HCT116 (cell line): Measurements from ENCODE around the gene GTF3C5.

Experiments
- CTCF ChIP-seq, 3 experiments: fragments of 200-600 bp in 1 of 3; sonication (generic) in 1 of 3; IDR thresholded peaks in 2 of 3; conservative IDR thresholded peaks in 1 of 3; 2 replicates each; pipeline ENCODE4 v1.5.1; 2012 to 2017; ENCODE audit warnings: low read depth in 2 of 3, low read length in 2 of 3, antibody characterized with exemption in 1 of 3, borderline replicate concordance in 1 of 3, control low read depth in 1 of 3, mild to moderate bottlenecking in 1 of 3, mixed read lengths in 1 of 3, mixed run types in 1 of 3, moderate library complexity in 1 of 3; ENCODE audit not compliant: insufficient read depth in 1 of 3
- EZH2 ChIP-seq: fragments of 200-600 bp; sonication (generic); IDR thresholded peaks from 2 replicates; pipeline ENCODE4 v1.6.1; 2017; ENCODE audit warnings: antibody characterized with exemption, mixed run types
- POLR2A ChIP-seq: IDR thresholded peaks from 2 replicates; pipeline ENCODE4 v1.7.0; 2011; ENCODE audit warnings: borderline replicate concordance; ENCODE audit not compliant: insufficient read depth, insufficient read length; ENCODE audit errors: extremely low read depth
- REST ChIP-seq: IDR thresholded peaks from 2 replicates; pipeline ENCODE4 v1.6.1; 2012; ENCODE audit warnings: low read depth
- TCF7L2 ChIP-seq: IDR thresholded peaks from 2 replicates; pipeline ENCODE4 v1.7.0; 2011; ENCODE audit warnings: borderline replicate concordance, inconsistent platforms; ENCODE audit not compliant: insufficient read depth, insufficient read length; ENCODE audit errors: extremely low read depth

- TF ChIP-seq CTCF (IDR thresholded peaks at IDR 0.05 in 2 of 3, conservative IDR thresholded peaks at IDR 0.05 in 1 of 3; ENCODE audit: borderline replicate concordance in 1 of 3, insufficient read depth in 1 of 3, low read depth in 2 of 3, low read length in 2 of 3): no peak
- TF ChIP-seq POLR2A: no peak
- no peak for TF ChIP-seq EZH2
- no peak for TF ChIP-seq REST
- no peak for TF ChIP-seq TCF7L2
Measured at GRCh38 chr9:133050142-133050541, 19.3 kb downstream of the GTF3C5 start.
